ENCODE measurements around the gene CENPVL2.

DNA sequence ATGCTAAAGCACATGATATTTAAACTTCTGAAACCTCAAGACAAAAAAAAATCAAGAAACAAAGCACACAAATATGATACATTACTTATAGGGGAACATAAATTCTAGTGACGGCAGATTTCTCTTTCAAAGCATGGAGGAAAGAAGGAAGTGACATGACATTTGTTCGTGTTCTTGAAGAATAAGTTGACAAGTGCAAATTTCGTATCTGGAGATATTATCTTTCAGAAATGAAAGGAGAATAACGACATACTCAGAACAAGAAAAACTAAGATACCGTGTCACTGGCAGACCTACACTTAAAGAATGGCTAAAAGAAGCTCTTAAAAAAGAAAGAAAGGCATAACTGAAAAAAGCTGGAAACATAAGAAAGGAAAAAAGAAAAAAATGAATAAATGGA is 16.6 kb downstream of the CENPVL2 start:
- TF ChIP-seq, protein P1, sequence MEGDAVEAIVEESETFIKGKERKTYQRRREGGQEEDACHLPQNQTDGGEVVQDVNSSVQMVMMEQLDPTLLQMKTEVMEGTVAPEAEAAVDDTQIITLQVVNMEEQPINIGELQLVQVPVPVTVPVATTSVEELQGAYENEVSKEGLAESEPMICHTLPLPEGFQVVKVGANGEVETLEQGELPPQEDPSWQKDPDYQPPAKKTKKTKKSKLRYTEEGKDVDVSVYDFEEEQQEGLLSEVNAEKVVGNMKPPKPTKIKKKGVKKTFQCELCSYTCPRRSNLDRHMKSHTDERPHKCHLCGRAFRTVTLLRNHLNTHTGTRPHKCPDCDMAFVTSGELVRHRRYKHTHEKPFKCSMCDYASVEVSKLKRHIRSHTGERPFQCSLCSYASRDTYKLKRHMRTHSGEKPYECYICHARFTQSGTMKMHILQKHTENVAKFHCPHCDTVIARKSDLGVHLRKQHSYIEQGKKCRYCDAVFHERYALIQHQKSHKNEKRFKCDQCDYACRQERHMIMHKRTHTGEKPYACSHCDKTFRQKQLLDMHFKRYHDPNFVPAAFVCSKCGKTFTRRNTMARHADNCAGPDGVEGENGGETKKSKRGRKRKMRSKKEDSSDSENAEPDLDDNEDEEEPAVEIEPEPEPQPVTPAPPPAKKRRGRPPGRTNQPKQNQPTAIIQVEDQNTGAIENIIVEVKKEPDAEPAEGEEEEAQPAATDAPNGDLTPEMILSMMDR (IDR thresholded peaks at IDR 0.05) = no peak
- TF ChIP-seq POLR2A (IDR thresholded peaks at IDR 0.05) = no peak

Measured in adrenal gland (tissue), 5 donors.